LNCaP clone FGC (cell line): ENCODE data around the gene SDK2.

ENCODE experiments used
- DNase-seq: peaks from one replicate; pipeline ENCODE4 v3.0.0-alpha.2; 2011; ENCODE audit warnings: low read depth
- H3K4me3 ChIP-seq: 2 replicates; pipeline ENCODE4 v1.5.1; 2011; ENCODE audit warnings: mild to moderate bottlenecking, low read depth, low read length, control low read depth
- CTCF ChIP-seq: IDR thresholded peaks from 2 replicates; pipeline ENCODE4 v1.5.1; 2012; ENCODE audit warnings: mild to moderate bottlenecking; ENCODE audit not compliant: control insufficient read depth, insufficient read depth; ENCODE audit errors: extremely low read depth

The SDK2 gene

GRCh38 chr17:73542323-73542722, 101.9 kb downstream of the SDK2 start:
- H3K4me3 ChIP-seq, result no peak overlapping the region
- DNase-seq, result no peak
- TF ChIP-seq CTCF, result no peak

GRCh38 chr17:73541561-73541981, 102.7 kb downstream of the SDK2 start:
- DNase-seq, result no peak
- TF ChIP-seq CTCF, result no peak
- H3K4me3 ChIP-seq, result no peak overlapping the region

- no peak for TF ChIP-seq CTCF
- no peak for DNase-seq
- H3K4me3 ChIP-seq, result no peak overlapping the region
These were observed 103.1 kb downstream of the SDK2 start for GRCh38 chr17:73541111-73541510.

- no peak overlapping the region for H3K4me3 ChIP-seq
- TF ChIP-seq CTCF, result no peak
- DNase-seq, result no peak
These were observed 105.1 kb downstream of the SDK2 start for GRCh38 chr17:73539166-73539565.

- DNase-seq, result no peak
- TF ChIP-seq CTCF, result no peak
- H3K4me3 ChIP-seq, result no peak overlapping the region
These were observed 105.8 kb downstream of the SDK2 start for GRCh38 chr17:73538445-73538844.

- no peak overlapping the region for H3K4me3 ChIP-seq
- DNase-seq, result no peak
- no peak for TF ChIP-seq CTCF
These were observed 107.3 kb downstream of the SDK2 start for GRCh38 chr17:73536700-73537605.

- TF ChIP-seq CTCF, result no peak
- no peak overlapping the region for H3K4me3 ChIP-seq
These were observed 108.5 kb downstream of the SDK2 start for GRCh38 chr17:73535746-73536145.

More at GRCh38 chr17:73535746-73536145, 108.5 kb downstream of the SDK2 start:
- DNase-seq, result no peak
